SK-N-SH treated with all-trans-retinoic acid at 6 μM for 48 hours (cell line): ENCODE results near the gene FASN.

Experiments used
- ATAC-seq: fragments of 200-7000 bp; cut with Tn5 transposase; 3 replicates; pipeline ENCODE4 v1.9.1; 2020; ENCODE audit warnings: mild to moderate bottlenecking, moderate library complexity
- ARNTL ChIP-seq: fragments of 450-650 bp; formaldehyde crosslinking; IDR thresholded peaks from 2 replicates; pipeline ENCODE4 v1.5.0; 2020; ENCODE audit warnings: low read depth, mild to moderate bottlenecking, moderate library complexity, borderline replicate concordance
- BACH2 ChIP-seq: fragments of 250-450 bp; sonication (Bioruptor Pico); IDR thresholded peaks from 2 replicates; pipeline ENCODE4 v1.9.0; 2021; ENCODE audit warnings: mild to moderate bottlenecking, borderline replicate concordance
- CSDC2 ChIP-seq: fragments of 250-450 bp; sonication (Bioruptor Pico); IDR thresholded peaks from 2 replicates; pipeline ENCODE4 v1.5.0; 2020; ENCODE audit warnings: mild to moderate bottlenecking, moderate library complexity
- CSRNP3 ChIP-seq: fragments of 250-450 bp; sonication (Bioruptor Pico); IDR thresholded peaks from 2 replicates; pipeline ENCODE4 v1.5.1; 2021; ENCODE audit warnings: mild to moderate bottlenecking, moderate library complexity
- ESRRG ChIP-seq: fragments of 250-450 bp; sonication (Bioruptor Pico); IDR thresholded peaks from 2 replicates; pipeline ENCODE4 v1.6.1; 2021; ENCODE audit warnings: mild to moderate bottlenecking
- GLIS3 ChIP-seq: fragments of 250-450 bp; sonication (Bioruptor Pico); IDR thresholded peaks from 2 replicates; pipeline ENCODE4 v1.5.0; 2020; ENCODE audit warnings: mild to moderate bottlenecking, moderate library complexity
- ISL1 ChIP-seq: fragments of 250-450 bp; sonication (Bioruptor Pico); IDR thresholded peaks from 2 replicates; pipeline ENCODE4 v2.1.2; 2022; ENCODE audit warnings: mild to moderate bottlenecking, moderate library complexity
- PATZ1 ChIP-seq: fragments of 250-450 bp; sonication (Bioruptor Pico); IDR thresholded peaks from 2 replicates; pipeline ENCODE4 v1.8.0; 2020; ENCODE audit warnings: mild to moderate bottlenecking, moderate library complexity, borderline replicate concordance
- PPARA ChIP-seq: fragments of 250-450 bp; sonication (Bioruptor Pico); IDR thresholded peaks from 2 replicates; pipeline ENCODE4 v1.5.0; 2020; ENCODE audit warnings: mild to moderate bottlenecking, borderline replicate concordance
- RARB ChIP-seq: fragments of 250-450 bp; sonication (Bioruptor Pico); IDR thresholded peaks from 2 replicates; pipeline ENCODE4 v1.8.0; 2021; ENCODE audit warnings: mild to moderate bottlenecking, moderate library complexity
- SNAI2 ChIP-seq: fragments of 250-450 bp; sonication (Bioruptor Pico); IDR thresholded peaks from 2 replicates; pipeline ENCODE4 v1.5.0; 2020; ENCODE audit warnings: mild to moderate bottlenecking, moderate library complexity
- TCF4 ChIP-seq: fragments of 250-450 bp; sonication (Bioruptor Pico); IDR thresholded peaks from 2 replicates; pipeline ENCODE4 v1.8.0; 2021; ENCODE audit warnings: mild to moderate bottlenecking, moderate library complexity, borderline replicate concordance
- TOX ChIP-seq: fragments of 250-450 bp; sonication (Bioruptor Pico); IDR thresholded peaks from 2 replicates; pipeline ENCODE4 v1.8.0; 2021; ENCODE audit warnings: mild to moderate bottlenecking, moderate library complexity, borderline replicate concordance
- ZC3H10 ChIP-seq: fragments of 250-450 bp; sonication (Bioruptor Pico); IDR thresholded peaks from 2 replicates; pipeline ENCODE4 v1.5.1; 2021; ENCODE audit warnings: mild to moderate bottlenecking, moderate library complexity
- ZFP3 ChIP-seq: fragments of 250-450 bp; sonication (Bioruptor Pico); IDR thresholded peaks from 2 replicates; pipeline ENCODE4 v1.5.0; 2020; ENCODE audit warnings: mild to moderate bottlenecking, moderate library complexity
- ZFP30 ChIP-seq: fragments of 450-650 bp; formaldehyde crosslinking; IDR thresholded peaks from 2 replicates; pipeline ENCODE4 v1.5.0; 2022; ENCODE audit warnings: mild to moderate bottlenecking, moderate library complexity
- ZNF565 ChIP-seq: fragments of 450-650 bp; formaldehyde crosslinking; conservative IDR thresholded peaks from 2 replicates; pipeline ENCODE4 v1.5.0; 2020; ENCODE audit warnings: low read depth, mild to moderate bottlenecking, moderate library complexity
- ZNF70 ChIP-seq: fragments of 450-650 bp; formaldehyde crosslinking; IDR thresholded peaks from 2 replicates; pipeline ENCODE4 v1.5.0; 2020; ENCODE audit warnings: mild to moderate bottlenecking, moderate library complexity
- ZNF8 ChIP-seq: fragments of 450-650 bp; formaldehyde crosslinking; IDR thresholded peaks from 2 replicates; pipeline ENCODE4 v1.5.0; 2020; ENCODE audit warnings: mild to moderate bottlenecking, moderate library complexity
- TF ChIP-seq, protein P1 (sequence below): fragments of 250-450 bp; sonication (Bioruptor Pico); IDR thresholded peaks from 2 replicates; pipeline ENCODE4 v1.8.0; 2021; ENCODE audit warnings: low read depth, mild to moderate bottlenecking, moderate library complexity, borderline replicate concordance
- TF ChIP-seq, protein P2 (sequence below): fragments of 250-450 bp; sonication (Bioruptor Pico); IDR thresholded peaks from 2 replicates; pipeline ENCODE4 v1.5.1; 2020; ENCODE audit warnings: low read depth, mild to moderate bottlenecking, moderate library complexity
- TF ChIP-seq, protein P3 (sequence below): fragments of 250-450 bp; sonication (Bioruptor Pico); IDR thresholded peaks from 2 replicates; pipeline ENCODE4 v1.5.0; 2020; ENCODE audit warnings: mild to moderate bottlenecking, moderate library complexity

The FASN gene

DNA sequence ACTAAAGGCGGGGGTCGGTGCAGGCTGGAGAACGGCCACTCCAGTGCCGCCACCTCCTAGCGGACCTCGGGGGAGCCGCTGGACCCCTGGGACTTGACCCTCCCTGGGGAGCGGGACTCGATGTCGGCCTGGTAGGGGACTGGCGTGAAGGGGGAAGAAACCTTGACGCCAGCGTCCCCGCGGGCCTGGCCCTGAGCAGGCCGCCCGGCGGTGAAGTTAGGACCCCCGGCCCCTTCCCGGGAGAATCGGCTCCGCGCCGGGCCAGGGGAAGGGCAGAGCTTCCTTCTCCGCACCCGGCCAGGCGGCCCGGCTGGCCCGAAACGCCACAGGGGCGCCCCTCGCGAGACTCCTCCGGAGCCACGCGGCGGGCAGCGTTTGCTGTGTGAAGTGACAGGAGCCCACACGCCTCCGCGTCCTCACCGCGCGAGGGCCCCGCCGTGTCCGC is 32.8 kb downstream of the FASN start:
- ATAC-seq: peak; percentile 20
- TF ChIP-seq ZNF8 (CRISPR knock-in tag) (no peak), ZFP30 (no peak), RARB (CRISPR knock-in tag) (no peak), CSDC2 (CRISPR knock-in tag) (no peak), ESRRG (CRISPR knock-in tag) (no peak), ZC3H10 (CRISPR knock-in tag) (no peak), ZFP3 (CRISPR knock-in tag) (no peak), ISL1 (no peak), TCF4 (CRISPR knock-in tag) (no peak), GLIS3 (CRISPR knock-in tag) (no peak), ARNTL (CRISPR knock-in tag) (no peak), ZNF565 (CRISPR knock-in tag) (no peak), SNAI2 (CRISPR knock-in tag) (no peak), PATZ1 (no peak)
- TF ChIP-seq, protein P1, sequence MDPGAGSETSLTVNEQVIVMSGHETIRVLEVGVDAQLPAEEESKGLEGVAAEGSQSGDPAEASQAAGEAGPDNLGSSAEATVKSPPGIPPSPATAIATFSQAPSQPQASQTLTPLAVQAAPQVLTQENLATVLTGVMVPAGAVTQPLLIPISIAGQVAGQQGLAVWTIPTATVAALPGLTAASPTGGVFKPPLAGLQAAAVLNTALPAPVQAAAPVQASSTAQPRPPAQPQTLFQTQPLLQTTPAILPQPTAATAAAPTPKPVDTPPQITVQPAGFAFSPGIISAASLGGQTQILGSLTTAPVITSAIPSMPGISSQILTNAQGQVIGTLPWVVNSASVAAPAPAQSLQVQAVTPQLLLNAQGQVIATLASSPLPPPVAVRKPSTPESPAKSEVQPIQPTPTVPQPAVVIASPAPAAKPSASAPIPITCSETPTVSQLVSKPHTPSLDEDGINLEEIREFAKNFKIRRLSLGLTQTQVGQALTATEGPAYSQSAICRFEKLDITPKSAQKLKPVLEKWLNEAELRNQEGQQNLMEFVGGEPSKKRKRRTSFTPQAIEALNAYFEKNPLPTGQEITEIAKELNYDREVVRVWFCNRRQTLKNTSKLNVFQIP (CRISPR knock-in tag): no peak
- TF ChIP-seq, protein P2, sequence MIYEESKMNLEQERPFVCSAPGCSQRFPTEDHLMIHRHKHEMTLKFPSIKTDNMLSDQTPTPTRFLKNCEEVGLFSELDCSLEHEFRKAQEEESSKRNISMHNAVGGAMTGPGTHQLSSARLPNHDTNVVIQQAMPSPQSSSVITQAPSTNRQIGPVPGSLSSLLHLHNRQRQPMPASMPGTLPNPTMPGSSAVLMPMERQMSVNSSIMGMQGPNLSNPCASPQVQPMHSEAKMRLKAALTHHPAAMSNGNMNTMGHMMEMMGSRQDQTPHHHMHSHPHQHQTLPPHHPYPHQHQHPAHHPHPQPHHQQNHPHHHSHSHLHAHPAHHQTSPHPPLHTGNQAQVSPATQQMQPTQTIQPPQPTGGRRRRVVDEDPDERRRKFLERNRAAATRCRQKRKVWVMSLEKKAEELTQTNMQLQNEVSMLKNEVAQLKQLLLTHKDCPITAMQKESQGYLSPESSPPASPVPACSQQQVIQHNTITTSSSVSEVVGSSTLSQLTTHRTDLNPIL (CRISPR knock-in tag): no peak
- TF ChIP-seq, all 23 proteins: peak for 0

DNA sequence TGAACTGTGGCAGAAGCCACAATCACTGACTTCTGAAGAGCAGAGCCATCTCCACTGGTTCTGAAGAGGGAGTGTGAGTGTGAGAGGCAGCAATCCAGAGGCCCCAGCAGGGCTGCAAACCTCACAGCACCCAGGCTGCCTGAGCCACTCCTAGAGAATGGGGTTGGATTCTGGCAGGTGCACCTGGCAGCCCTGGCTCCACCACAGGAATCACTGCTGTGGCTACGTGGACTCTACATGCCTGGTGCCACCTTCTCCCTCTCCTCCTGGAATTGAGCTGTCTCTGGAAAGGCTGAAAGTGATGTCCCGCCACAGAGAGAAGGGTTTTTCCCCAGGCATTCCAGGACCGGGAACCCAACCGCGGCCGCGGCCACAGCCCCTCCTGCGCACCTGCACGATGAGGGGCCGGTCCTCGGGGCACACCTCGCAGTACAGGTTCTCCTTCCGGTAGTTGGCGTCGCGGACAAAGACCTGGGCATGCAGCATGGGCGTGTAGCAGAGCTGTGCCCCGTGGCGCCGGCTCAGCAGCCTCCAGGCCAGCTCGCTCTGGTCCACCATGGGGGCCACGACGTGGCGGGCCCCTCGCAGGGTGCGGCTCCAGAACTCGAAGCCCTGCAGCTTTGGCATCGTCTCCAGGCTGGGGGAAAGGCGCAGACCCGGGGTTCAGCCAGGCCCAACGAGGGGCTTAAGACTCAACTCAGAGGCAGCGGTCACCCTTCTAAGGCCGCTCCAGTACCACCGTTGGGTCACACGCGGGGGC is 33.4 kb downstream of the FASN start:
- TF ChIP-seq ISL1 (no peak), BACH2 (no peak), TCF4 (CRISPR knock-in tag) (no peak)
- peak; percentile 2; the same call in 1 of the 3 replicates for ATAC-seq

DNA sequence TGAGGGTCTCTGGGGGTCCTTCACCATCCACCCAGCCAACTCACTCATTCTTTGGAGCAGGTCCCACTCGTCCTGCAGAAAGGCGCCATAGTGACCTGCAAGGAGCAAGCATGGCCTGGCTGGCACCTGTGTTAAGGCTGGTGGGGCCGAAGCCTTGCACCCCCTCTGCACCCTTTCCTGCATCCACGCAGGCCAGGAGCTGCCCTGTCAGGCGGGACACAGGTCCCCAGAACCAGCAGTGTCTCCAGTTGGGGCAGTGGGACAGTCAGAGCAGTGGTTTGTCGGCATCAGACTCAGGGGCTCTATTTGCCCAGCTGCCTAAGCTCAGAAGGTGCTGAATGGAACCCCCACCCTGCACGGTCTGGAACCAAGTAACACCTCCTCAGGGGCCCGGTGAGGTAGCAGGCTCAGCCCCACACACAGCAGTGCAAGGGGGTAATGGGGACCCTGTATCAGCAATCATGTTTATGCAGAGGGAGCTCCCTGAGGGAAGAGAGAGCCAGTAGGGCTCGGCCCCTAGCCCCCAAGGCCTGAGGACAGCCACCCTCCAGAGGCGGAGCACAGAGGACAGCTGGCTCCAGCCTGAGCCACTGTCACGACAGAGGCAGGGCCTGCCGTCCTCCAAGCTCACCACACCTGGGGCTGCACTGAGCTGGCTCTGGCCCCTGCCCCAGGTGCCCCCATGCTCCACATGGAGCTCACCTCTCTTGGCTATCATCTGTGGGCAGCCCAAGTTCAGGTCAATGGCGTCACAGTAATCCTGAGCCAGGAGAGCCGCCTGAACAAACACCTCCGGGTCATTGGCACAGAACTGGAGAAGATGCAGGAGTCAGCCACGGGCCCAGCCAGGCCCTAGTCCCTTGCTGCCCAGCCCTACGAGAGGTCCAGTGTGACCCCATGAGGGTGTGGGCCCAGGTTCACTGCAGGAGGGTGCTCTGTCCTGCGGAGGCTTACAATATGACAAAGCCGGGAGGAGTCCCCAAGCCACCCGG is 34.3 kb downstream of the FASN start:
- ATAC-seq: no peak
- TF ChIP-seq PPARA (CRISPR knock-in tag): no peak
- TF ChIP-seq TOX (CRISPR knock-in tag): no peak
- no peak for TF ChIP-seq ZNF70 (CRISPR knock-in tag)
- TF ChIP-seq ZC3H10 (CRISPR knock-in tag): no peak
- no peak for TF ChIP-seq SNAI2 (CRISPR knock-in tag)
- TF ChIP-seq BACH2: no peak
- TF ChIP-seq ZNF565 (CRISPR knock-in tag): no peak
- TF ChIP-seq CSRNP3 (CRISPR knock-in tag): no peak
- TF ChIP-seq ESRRG (CRISPR knock-in tag): no peak
- TF ChIP-seq, protein P2 (CRISPR knock-in tag): no peak
- TF ChIP-seq, protein P1 (CRISPR knock-in tag): no peak
- TF ChIP-seq CSDC2 (CRISPR knock-in tag): no peak
- TF ChIP-seq, protein P3, sequence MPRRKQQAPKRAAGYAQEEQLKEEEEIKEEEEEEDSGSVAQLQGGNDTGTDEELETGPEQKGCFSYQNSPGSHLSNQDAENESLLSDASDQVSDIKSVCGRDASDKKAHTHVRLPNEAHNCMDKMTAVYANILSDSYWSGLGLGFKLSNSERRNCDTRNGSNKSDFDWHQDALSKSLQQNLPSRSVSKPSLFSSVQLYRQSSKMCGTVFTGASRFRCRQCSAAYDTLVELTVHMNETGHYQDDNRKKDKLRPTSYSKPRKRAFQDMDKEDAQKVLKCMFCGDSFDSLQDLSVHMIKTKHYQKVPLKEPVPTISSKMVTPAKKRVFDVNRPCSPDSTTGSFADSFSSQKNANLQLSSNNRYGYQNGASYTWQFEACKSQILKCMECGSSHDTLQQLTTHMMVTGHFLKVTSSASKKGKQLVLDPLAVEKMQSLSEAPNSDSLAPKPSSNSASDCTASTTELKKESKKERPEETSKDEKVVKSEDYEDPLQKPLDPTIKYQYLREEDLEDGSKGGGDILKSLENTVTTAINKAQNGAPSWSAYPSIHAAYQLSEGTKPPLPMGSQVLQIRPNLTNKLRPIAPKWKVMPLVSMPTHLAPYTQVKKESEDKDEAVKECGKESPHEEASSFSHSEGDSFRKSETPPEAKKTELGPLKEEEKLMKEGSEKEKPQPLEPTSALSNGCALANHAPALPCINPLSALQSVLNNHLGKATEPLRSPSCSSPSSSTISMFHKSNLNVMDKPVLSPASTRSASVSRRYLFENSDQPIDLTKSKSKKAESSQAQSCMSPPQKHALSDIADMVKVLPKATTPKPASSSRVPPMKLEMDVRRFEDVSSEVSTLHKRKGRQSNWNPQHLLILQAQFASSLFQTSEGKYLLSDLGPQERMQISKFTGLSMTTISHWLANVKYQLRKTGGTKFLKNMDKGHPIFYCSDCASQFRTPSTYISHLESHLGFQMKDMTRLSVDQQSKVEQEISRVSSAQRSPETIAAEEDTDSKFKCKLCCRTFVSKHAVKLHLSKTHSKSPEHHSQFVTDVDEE (CRISPR knock-in tag): no peak
- no peak for TF ChIP-seq ZNF8 (CRISPR knock-in tag)
- TF ChIP-seq ZFP30: no peak
- TF ChIP-seq TCF4 (CRISPR knock-in tag): no peak
